GM23248 (cell line): Measurements from ENCODE around the gene PTPN14.

Source experiments
- EZH2 ChIP-seq: fragments of 200-600 bp; sonication (generic); IDR thresholded peaks from 2 replicates; pipeline ENCODE4 v1.6.1; 2018; ENCODE audit warnings: antibody characterized with exemption, mild to moderate bottlenecking; ENCODE audit not compliant: insufficient read depth, poor library complexity, severe bottlenecking
- EZH2phosphoT487 ChIP-seq: fragments of 200-600 bp; sonication (generic); IDR thresholded peaks from 2 replicates; pipeline ENCODE4 v1.6.1; 2018; ENCODE audit warnings: antibody characterized with exemption, moderate library complexity, mild to moderate bottlenecking, low read depth; ENCODE audit not compliant: insufficient read depth

DNA sequence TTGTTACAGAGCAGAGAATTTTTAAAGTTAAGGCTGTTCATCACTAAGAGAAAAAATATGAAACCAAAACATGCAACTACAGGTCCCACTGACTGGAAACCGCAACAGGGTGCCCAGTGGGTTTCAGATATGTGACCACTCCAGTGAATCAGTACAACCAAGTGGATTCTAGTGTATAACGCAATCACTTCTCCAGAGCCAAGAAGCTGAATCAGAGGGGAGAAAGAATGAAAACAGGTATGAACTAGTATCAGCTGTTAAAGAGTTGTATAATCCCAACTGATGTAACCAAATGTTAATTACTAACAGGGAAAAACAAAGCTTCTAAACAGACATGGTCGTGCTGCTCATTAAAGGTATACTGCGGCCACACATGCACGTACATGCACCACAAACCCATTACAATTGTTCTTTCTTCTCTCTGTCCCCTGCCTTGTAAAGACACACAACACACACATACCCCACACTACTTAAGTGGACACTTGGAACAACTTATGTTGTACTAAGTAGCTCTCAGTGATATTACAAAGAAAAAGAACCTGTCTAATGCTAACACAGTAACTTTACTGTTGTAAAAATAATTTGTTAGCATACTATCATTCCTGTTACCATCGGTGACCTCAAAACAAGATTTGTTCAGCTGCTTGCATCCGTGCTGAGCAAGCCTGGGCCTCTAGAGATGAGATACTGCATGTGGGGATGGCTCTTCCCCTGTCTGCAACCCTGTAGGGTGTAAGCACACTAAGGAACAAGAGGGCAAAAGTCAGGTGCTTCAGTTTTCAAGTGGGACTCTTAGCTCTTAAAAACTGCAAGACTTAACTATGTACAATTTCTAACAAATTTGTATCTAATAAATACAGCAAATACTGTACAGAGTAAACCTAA is 74.2 kb downstream of the PTPN14 start:
- no peak for TF ChIP-seq EZH2
- TF ChIP-seq EZH2phosphoT487: no peak
